Transverse colon (tissue), 4 donors: Measurements from ENCODE around the gene FBXL17. TPM values are rescaled to one million over a fixed set of nuclear protein-coding genes. Genes with fewer than 3 reads are reported as not detected.

Experiments used
- DNase-seq: peaks from one replicate; pipeline ENCODE4 v3.0.0-alpha.2; 2019
- H3K27ac ChIP-seq, 4 donors: fragments of 200-600 bp; sonication (generic); 2 replicates each; pipeline ENCODE4 v1.5.1; 2016 to 2018; ENCODE audit warnings: inconsistent platforms in 4 of 4
- H3K27me3 ChIP-seq: fragments of 200-600 bp; sonication (generic); 2 replicates; pipeline ENCODE4 v1.5.1; 2017; ENCODE audit warnings: inconsistent platforms
- H3K36me3 ChIP-seq, 4 donors: fragments of 200-600 bp; sonication (generic); 2 replicates each; pipeline ENCODE4 v1.5.1; 2017 to 2019; ENCODE audit warnings: inconsistent platforms in 4 of 4
- H3K4me1 ChIP-seq, 4 donors: fragments of 200-600 bp; sonication (generic); 2 replicates each; pipeline ENCODE4 v1.5.1; 2017 to 2020; ENCODE audit warnings: inconsistent platforms in 4 of 4
- H3K4me3 ChIP-seq, 4 donors: fragments of 200-600 bp; sonication (generic); 1 replicate in 1 of 4; 2 replicates in 3 of 4; pipeline versions ENCODE4 v1.5.1 to v1.6.1; 2017 to 2019; ENCODE audit warnings: inconsistent platforms in 4 of 4
- H3K9me3 ChIP-seq, 2 donors: fragments of 200-600 bp; sonication (generic); 2 replicates each; pipeline ENCODE4 v1.5.1; 2017 to 2019; ENCODE audit warnings: inconsistent platforms in 2 of 2
- CTCF ChIP-seq, 5 experiments: fragments of 200-600 bp in 3 of 5; fragments of 450-650 bp in 2 of 5; sonication (generic) in 3 of 5; IDR thresholded peaks; 1 replicate in 2 of 5; 2 replicates in 3 of 5; pipeline ENCODE4 v1.5.1; 2016 to 2017; ENCODE audit warnings: antibody characterized with exemption in 5 of 5, inconsistent platforms in 3 of 5, mild to moderate bottlenecking in 2 of 5, moderate library complexity in 1 of 5
- EP300 ChIP-seq: sonication (generic); formaldehyde crosslinking; IDR thresholded peaks from one replicate; pipeline ENCODE4 v1.6.1; 2017; ENCODE audit warnings: antibody characterized with exemption, low read depth
- POLR2A ChIP-seq: fragments of 450-650 bp; IDR thresholded peaks from one replicate; pipeline ENCODE4 v1.6.1; 2016; ENCODE audit warnings: antibody characterized with exemption, mild to moderate bottlenecking, moderate library complexity
- POLR2AphosphoS5 ChIP-seq, 3 donors: sonication (generic); formaldehyde crosslinking; IDR thresholded peaks; one replicate each; pipeline ENCODE4 v1.6.1; 2016; ENCODE audit warnings: antibody characterized with exemption in 3 of 3
- WGBS, 2 donors: methylation state at CpG; one replicate each; pipeline ENCODE4 v1.1.5; 2018; ENCODE audit warnings: low coverage in 1 of 2; 5-methylcytosine and 5-hydroxymethylcytosine counted together
- in situ Hi-C, 4 donors: fragments of 200-750 bp; cut with MboI; loops; one replicate each; pipeline versions ENCODE4 v1.15.0 to v1.15.1; 2017; ENCODE audit warnings: low sequenced_read_pairs in 3 of 4, low pct_ligation_motif_present in 1 of 4, low pct_unique_long_range_greater_than_20kb in 1 of 4
- intact Hi-C: fragments of 100-400 bp; cut with DNase I; formaldehyde crosslinking; loops from one replicate; pipeline ENCODE4 v1.15.1; 2023; ENCODE audit warnings: low total_unique reads
- total RNA-seq, 4 donors: library from RNA; depleted of rRNA; stranded (reverse); fragments of >200 nt; gene quantifications; one replicate each; pipeline ENCODE4 v1.1.0, GENCODE V29; 2016

The FBXL17 gene
- total RNA-seq, 4 donors from 2014 or later, result 17.7 to 99.5 (median 24.6) TPM

- 97% methylated on average over 3 of the region's 3 CpGs for WGBS, 2 donors
- Histone ChIP-seq H3K36me3 (no peaks in the 10 kb centered on the region), H3K4me1 (no peaks in the 10 kb centered on the region), H3K9me3 (no peaks in the 10 kb centered on the region), H3K27me3 (no peaks in the 10 kb centered on the region), H3K27ac (no peak overlapping the region), H3K4me3 (no peak overlapping the region)
- no peak for DNase-seq
- intact Hi-C loops, result no loop called here
- in situ Hi-C loops, result no loop called here
- TF ChIP-seq EP300 (no peak), POLR2A (no peak), POLR2AphosphoS5 (IDR thresholded peaks at IDR 0.05) (no peak), CTCF (IDR thresholded peaks at IDR 0.05) (no peak)
Measured at GRCh38 chr5:108081707-108082106, 300.2 kb downstream of the FBXL17 start.

- no peak for DNase-seq
- intact Hi-C loops (no loop called here), in situ Hi-C loops (no loop called here)
- H3K27ac ChIP-seq, result no peak overlapping the region
- TF ChIP-seq POLR2AphosphoS5 (IDR thresholded peaks at IDR 0.05) (no peak), POLR2A (no peak), EP300 (no peak), CTCF (IDR thresholded peaks at IDR 0.05) (no peak)
- H3K4me3 ChIP-seq, result no peak overlapping the region
- H3K27me3 ChIP-seq, result no peaks in the 10 kb centered on the region
- H3K9me3 ChIP-seq, result no peaks in the 10 kb centered on the region
- H3K36me3 ChIP-seq, result no peaks in the 10 kb centered on the region
- H3K4me1 ChIP-seq, result no peaks in the 10 kb centered on the region
Measured at GRCh38 chr5:108079753-108080152, 302.1 kb downstream of the FBXL17 start.

- TF ChIP-seq POLR2A (no peak), EP300 (no peak), POLR2AphosphoS5 (IDR thresholded peaks at IDR 0.05) (no peak), CTCF (IDR thresholded peaks at IDR 0.05) (no peak)
- Histone ChIP-seq H3K27me3 (no peaks in the 10 kb centered on the region), H3K9me3 (peaks cover 0 to 2% of the 10 kb centered on the region in 2 donors), H3K4me1 (no peaks in the 10 kb centered on the region), H3K36me3 (no peaks in the 10 kb centered on the region), H3K27ac (no peak overlapping the region), H3K4me3 (no peak overlapping the region)
- 88 to 100% methylated on average over 1 of the region's 1 CpG for WGBS, 2 donors
- intact Hi-C loops (no loop called here), in situ Hi-C loops (no loop called here)
- no peak for DNase-seq
Measured at GRCh38 chr5:108078882-108079281, 303.0 kb downstream of the FBXL17 start.

- in situ Hi-C loops, result no loop called here
Measured at GRCh38 chr5:108078345-108078744, 303.6 kb downstream of the FBXL17 start.

More at GRCh38 chr5:108078345-108078744, 303.6 kb downstream of the FBXL17 start:
- no peaks in the 10 kb centered on the region for H3K4me1 ChIP-seq
- no peak overlapping the region for H3K4me3 ChIP-seq
- no peak for DNase-seq
- 94 to 100% methylated on average over 3 of the region's 3 CpGs for WGBS, 2 donors
- H3K27me3 ChIP-seq, result no peaks in the 10 kb centered on the region
- no peaks in the 10 kb centered on the region for H3K36me3 ChIP-seq
- no peak overlapping the region for H3K27ac ChIP-seq
- H3K9me3 ChIP-seq, result peaks cover 0 to 3% of the 10 kb centered on the region in 2 donors
- intact Hi-C loops, result no loop called here
- TF ChIP-seq CTCF (IDR thresholded peaks at IDR 0.05) (no peak), POLR2AphosphoS5 (IDR thresholded peaks at IDR 0.05) (no peak), EP300 (no peak), POLR2A (no peak)
